H1 (cell line): ENCODE measurements around the gene C1S. TPM values are rescaled to one million over a fixed set of nuclear protein-coding genes. Genes with fewer than 3 reads are reported as not detected.

Source experiments
- ASH2L ChIP-seq: fragments of 200-600, 300-600 bp; sonication (generic); IDR thresholded peaks from one replicate; pipeline ENCODE4 v1.7.1; 2017; ENCODE audit warnings: low read length
- BCL11A ChIP-seq, 2 experiments: IDR thresholded peaks; one replicate each; pipeline ENCODE4 v1.6.1; 2011; ENCODE audit warnings: low read depth in 2 of 2, low read length in 2 of 2, mild to moderate bottlenecking in 2 of 2
- CREB1 ChIP-seq: IDR thresholded peaks from 2 replicates; pipeline ENCODE4 v1.6.1; 2012; ENCODE audit warnings: inconsistent platforms
- JUN ChIP-seq: IDR thresholded peaks from 2 replicates; pipeline ENCODE4 v1.6.1; 2011; ENCODE audit warnings: low read depth, mild to moderate bottlenecking, improper control_type of control experiment, low read length
- KDM4A ChIP-seq: IDR thresholded peaks from one replicate; pipeline ENCODE4 v1.7.1; 2012; ENCODE audit warnings: low read depth, mild to moderate bottlenecking, moderate library complexity, low read length, inconsistent platforms; ENCODE audit not compliant: severe bottlenecking
- NANOG ChIP-seq: IDR thresholded peaks from 2 replicates; pipeline ENCODE4 v1.6.1; 2011; ENCODE audit warnings: low read length, low read depth, mild to moderate bottlenecking, inconsistent platforms; ENCODE audit not compliant: insufficient read depth, poor library complexity, severe bottlenecking
- PHF8 ChIP-seq: fragments of 200-600 bp; sonication (generic); conservative IDR thresholded peaks from 2 replicates; pipeline ENCODE4 v1.7.1; 2012; ENCODE audit warnings: low read depth, mild to moderate bottlenecking, inconsistent platforms, low read length, moderate library complexity
- SIX5 ChIP-seq: IDR thresholded peaks from 2 replicates; pipeline ENCODE4 v1.6.1; 2011; ENCODE audit warnings: mild to moderate bottlenecking, low read depth, low read length
- SP2 ChIP-seq: IDR thresholded peaks from 2 replicates; pipeline ENCODE4 v1.6.1; 2012; ENCODE audit warnings: mild to moderate bottlenecking, low read length, inconsistent platforms
- SRF ChIP-seq: IDR thresholded peaks from 2 replicates; pipeline ENCODE4 v1.6.1; 2011; ENCODE audit warnings: mild to moderate bottlenecking, low read depth, low read length, moderate library complexity
- ZNF274 ChIP-seq: IDR thresholded peaks from 2 replicates; pipeline ENCODE4 v1.7.0; 2012; ENCODE audit warnings: low read length, borderline replicate concordance; ENCODE audit errors: extremely low read depth
- polyA plus RNA-seq, 7 experiments: library from polyadenylated mRNA; depleted of rRNA in 3 of 7; stranded (reverse) in 5 of 7; unstranded in 2 of 7; fragments of >200 nt in 5 of 7; fragments of 200-250 nt in 2 of 7; gene quantifications; 1 replicate in 5 of 7; 2 replicates in 1 of 7; 4 replicates in 1 of 7; pipeline versions ENCODE4 v1.2.1 to v1.2.3, GENCODE V29; 2011 to 2013; ENCODE audit warnings: missing spikeins in 2 of 7, mixed read lengths in 2 of 7
- total RNA-seq: library from RNA; stranded (reverse); fragmentation: NEBNext Ultra II Directional; extraction: Animal tissue kit (Norgen Biotek cat#: 25700); gene quantifications from 2 replicates; pipeline ENCODE4 v1.2.1, GENCODE V29; 2021
- TF ChIP-seq, protein P1 (sequence below): IDR thresholded peaks from 2 replicates; pipeline ENCODE4 v1.6.1; 2012; ENCODE audit warnings: inconsistent platforms
- TF ChIP-seq, protein P2 (sequence below): IDR thresholded peaks from 2 replicates; pipeline ENCODE4 v1.6.1; 2012; ENCODE audit warnings: inconsistent platforms

C1S gene
- total and polyA plus RNA-seq, 2 of the 8 experiments (the other 6 are each of a cell fraction or from before 2014, with no cell fraction given), result 4.4 to 7.3 TPM

DNA sequence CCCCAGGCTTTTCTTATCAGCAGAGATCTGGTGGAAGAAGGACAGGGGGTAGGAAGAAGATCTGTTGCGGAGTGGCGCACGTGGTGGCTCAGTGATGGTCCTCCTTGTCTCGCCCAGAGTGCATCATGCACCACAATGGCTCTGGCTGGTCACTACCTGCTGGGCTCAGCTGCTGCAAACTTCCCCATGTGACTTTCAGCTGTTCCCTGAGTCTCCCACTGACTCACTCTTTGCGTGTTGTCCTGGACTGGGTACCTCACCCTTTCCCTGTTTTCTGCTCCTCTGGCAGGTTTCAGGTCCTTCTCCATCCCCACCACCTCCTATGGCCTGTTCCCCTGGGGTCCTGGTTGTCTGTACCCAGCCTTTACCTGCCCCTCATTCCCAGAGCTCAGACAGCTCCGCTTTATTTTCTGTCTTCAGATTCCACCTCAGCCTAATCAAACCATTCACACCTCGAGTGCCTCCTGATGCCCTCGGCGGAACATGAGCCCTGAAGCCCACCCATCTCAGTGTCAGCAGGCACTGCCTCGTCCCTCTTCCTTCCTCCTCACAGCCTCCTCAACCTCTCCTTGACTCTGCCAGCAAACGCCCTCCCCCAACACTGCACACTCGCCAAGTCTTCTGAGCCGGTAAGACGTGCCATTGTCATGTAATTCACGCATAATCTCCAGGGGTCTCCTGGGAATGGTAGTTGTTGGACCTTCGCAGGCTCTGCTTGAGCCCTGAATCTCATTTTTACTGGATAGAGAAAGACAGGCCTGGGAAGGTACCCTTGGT, 29.9 kb downstream of the C1S start (continued):
- no peak for TF ChIP-seq SP2
- TF ChIP-seq JUN, result no peak
- TF ChIP-seq PHF8, result no peak
- no peak for TF ChIP-seq ZNF274
- TF ChIP-seq BCL11A (IDR thresholded peaks at IDR 0.05; ENCODE audit: low read depth in 2 of 2, low read length in 2 of 2), result no peak
- TF ChIP-seq, protein P1, sequence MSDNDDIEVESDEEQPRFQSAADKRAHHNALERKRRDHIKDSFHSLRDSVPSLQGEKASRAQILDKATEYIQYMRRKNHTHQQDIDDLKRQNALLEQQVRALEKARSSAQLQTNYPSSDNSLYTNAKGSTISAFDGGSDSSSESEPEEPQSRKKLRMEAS, result peak; percentile 52; the same call in 1 of the 2 replicates
- TF ChIP-seq SIX5, result 0 out of 2 replicates have a peak, but pooled peaks have one; percentile 11
- no peak for TF ChIP-seq NANOG
- peak; percentile 66 for TF ChIP-seq ASH2L
- TF ChIP-seq SRF, result no peak
- TF ChIP-seq CREB1, result peak; percentile 44; the same call in 1 of the 2 replicates
- TF ChIP-seq, protein P2, sequence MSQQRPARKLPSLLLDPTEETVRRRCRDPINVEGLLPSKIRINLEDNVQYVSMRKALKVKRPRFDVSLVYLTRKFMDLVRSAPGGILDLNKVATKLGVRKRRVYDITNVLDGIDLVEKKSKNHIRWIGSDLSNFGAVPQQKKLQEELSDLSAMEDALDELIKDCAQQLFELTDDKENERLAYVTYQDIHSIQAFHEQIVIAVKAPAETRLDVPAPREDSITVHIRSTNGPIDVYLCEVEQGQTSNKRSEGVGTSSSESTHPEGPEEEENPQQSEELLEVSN, result peak; percentile 76
- no peak for TF ChIP-seq KDM4A
